Fibroblast of pulmonary artery (primary cell): ENCODE data around the gene HIKESHI.

ENCODE experiments used
- DNase-seq: peaks from one replicate; pipeline ENCODE4 v3.0.0-alpha.2; 2010; ENCODE audit warnings: low read depth
- H3K4me3 ChIP-seq: replicated peaks from 2 replicates; pipeline ENCODE4 v1.5.1; 2011; ENCODE audit warnings: low read depth, mild to moderate bottlenecking, control low read depth, low read length, moderate library complexity
- TF ChIP-seq, protein P1 (sequence below): IDR thresholded peaks from 2 replicates; pipeline ENCODE4 v1.5.1; 2011; ENCODE audit warnings: mild to moderate bottlenecking, control low read depth, low read length, inconsistent platforms; ENCODE audit errors: missing control alignments

HIKESHI gene

DNA sequence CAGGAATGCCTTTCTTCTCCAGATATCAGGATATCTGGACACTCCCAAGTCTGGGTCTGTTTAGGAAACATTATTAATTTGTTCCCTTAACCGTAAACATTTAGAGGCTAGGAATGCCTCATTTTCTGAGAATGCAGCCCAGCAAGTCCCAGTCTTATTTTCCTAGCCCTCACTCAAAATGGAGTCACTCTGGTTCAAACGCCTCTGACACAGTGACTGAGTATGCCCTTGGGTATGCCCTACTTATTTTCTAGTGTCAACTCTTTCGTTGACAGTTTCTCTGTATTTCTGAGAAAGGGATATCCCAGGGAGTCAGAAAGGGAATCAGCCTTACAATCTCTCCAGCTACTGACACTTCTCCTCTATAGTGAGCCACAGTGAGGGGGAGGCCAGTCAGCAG is 56.7 kb downstream of the HIKESHI start:
- DNase-seq, result no peak
- TF ChIP-seq, protein P1, sequence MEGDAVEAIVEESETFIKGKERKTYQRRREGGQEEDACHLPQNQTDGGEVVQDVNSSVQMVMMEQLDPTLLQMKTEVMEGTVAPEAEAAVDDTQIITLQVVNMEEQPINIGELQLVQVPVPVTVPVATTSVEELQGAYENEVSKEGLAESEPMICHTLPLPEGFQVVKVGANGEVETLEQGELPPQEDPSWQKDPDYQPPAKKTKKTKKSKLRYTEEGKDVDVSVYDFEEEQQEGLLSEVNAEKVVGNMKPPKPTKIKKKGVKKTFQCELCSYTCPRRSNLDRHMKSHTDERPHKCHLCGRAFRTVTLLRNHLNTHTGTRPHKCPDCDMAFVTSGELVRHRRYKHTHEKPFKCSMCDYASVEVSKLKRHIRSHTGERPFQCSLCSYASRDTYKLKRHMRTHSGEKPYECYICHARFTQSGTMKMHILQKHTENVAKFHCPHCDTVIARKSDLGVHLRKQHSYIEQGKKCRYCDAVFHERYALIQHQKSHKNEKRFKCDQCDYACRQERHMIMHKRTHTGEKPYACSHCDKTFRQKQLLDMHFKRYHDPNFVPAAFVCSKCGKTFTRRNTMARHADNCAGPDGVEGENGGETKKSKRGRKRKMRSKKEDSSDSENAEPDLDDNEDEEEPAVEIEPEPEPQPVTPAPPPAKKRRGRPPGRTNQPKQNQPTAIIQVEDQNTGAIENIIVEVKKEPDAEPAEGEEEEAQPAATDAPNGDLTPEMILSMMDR, result no peak

DNA sequence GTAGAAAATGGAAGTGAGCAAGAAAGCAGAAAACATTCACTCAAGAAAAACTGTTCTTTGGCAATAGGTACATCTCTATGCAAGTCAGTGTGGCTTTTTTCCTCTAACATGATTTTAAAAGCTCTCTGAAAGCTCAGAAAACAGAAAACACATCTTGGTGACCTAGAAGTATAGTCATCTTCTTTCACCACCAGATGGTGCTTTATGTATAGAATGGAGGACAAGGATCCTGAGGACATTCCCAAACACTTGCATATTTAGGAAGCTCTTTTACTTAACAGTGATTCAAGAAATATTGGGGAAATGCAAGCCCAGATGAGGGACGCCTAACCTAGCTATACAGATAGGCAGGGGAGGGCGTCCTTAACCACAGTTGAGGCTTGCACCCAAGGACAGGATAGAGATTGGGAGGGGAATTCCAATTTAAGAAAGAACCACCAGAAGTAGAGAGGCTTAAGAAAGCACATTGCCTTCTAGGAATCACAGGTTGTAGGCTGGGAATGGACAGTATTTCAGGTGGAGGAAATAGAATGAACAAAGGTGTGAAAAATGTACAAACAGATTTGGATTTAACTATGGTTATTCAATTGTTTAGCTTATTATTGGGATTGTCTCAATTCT is 58.8 kb downstream of the HIKESHI start:
- TF ChIP-seq, protein P1, result peak; percentile 56
- peak; percentile 70 for DNase-seq
- H3K4me3 ChIP-seq, result no peak overlapping the region

More for the DNA sequence above, 56.7 kb downstream of the HIKESHI start:
- H3K4me3 ChIP-seq, result no peak overlapping the region

DNA sequence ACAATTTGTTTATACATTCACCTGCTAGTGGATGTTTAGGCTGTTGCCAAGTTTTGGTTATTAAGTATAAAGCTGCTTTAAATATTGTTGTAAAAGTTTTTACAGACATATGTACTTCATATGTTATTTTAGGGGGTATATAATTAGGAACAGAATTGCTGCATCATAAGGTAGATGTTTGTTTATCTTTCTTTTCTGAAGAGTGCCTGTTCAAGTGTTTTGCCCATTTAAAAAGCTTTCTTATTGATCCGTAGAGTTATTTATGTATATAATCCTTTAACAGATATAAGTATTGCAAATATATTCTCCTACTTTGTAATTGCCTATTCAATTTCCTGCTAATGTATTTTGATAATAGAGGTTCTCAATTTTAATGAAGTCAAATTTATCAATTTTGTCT is 61.4 kb downstream of the HIKESHI start:
- DNase-seq, result no peak
- no peak overlapping the region for H3K4me3 ChIP-seq
- TF ChIP-seq, protein P1, result no peak

DNA sequence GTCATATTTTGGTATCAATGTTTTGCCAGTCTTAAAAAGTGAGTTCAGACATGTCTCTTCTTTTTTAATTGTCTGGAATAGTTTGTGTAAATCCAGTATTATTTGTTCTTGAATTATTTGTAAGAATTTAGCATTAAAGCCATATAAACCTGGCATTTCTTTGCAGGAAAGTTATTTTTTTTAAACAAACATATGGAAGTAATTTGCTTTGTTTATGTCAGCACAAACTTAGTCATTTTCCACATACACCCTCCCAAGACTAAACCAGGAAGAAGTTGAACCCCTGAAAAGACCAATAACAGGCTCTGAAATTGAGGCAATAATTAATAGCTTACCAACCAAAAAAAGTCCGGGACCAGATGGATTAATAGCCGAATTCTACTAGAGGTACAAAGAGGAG is 63.5 kb downstream of the HIKESHI start:
- TF ChIP-seq, protein P1, result no peak
- no peak for DNase-seq

DNA sequence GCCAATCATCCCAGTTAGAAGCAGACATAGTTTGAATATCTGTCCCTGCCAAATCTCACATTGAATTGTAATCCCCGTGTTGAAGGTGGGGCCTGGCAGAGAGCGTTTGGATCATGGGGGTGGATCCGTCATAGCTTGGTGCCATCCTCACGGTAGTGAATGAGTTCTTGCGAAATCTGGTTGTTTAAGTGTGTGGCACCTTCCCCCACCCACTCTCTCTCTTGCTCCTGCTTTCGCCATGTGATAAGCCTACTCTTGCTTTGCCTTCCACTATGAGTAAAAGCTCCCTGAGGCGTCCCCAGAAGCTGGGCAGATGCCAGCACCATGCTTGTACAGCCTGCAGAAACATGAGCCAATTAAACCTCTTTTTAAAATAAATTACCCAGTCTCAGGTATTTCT is 67.6 kb downstream of the HIKESHI start:
- DNase-seq, result no peak
- H3K4me3 ChIP-seq, result no peak overlapping the region
- TF ChIP-seq, protein P1, result no peak

More for the DNA sequence above, 63.5 kb downstream of the HIKESHI start:
- no peak overlapping the region for H3K4me3 ChIP-seq

DNA sequence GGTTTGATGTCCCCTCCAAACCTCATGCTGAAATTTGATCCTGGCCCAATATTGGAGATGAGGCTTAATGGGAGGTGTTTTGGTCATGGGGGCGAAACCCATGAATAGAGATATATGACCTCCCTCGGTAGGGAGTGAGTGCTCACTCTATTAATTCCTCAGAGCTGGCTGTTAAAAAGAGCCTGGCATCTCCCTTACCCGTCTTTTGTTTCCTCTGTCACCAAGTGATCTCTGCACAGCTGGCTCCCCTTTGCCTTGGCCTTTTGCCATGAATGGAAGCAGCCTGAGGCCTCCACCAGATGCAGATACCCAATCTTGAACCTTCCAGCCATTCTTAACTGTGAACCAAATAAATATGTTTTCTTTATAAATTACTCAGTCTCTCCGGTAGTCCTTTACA is 68.1 kb downstream of the HIKESHI start:
- TF ChIP-seq, protein P1, result no peak
- no peak for DNase-seq
- no peak overlapping the region for H3K4me3 ChIP-seq
